ENCODE measurements around the gene LINGO3.

Gene LINGO3

GRCh38 chr19:2270423-2271233 lies 37.3 kb downstream of the LINGO3 start:
- FAIRE-seq (no peak), DNase-seq (ENCODE audit: extremely low spot score, insufficient read length, low read depth) (no peak)

GRCh38 chr19:2270157-2270422 lies 37.9 kb downstream of the LINGO3 start:
- DNase-seq (ENCODE audit: extremely low spot score, insufficient read length, low read depth) (no peak), FAIRE-seq (no peak)

DNA sequence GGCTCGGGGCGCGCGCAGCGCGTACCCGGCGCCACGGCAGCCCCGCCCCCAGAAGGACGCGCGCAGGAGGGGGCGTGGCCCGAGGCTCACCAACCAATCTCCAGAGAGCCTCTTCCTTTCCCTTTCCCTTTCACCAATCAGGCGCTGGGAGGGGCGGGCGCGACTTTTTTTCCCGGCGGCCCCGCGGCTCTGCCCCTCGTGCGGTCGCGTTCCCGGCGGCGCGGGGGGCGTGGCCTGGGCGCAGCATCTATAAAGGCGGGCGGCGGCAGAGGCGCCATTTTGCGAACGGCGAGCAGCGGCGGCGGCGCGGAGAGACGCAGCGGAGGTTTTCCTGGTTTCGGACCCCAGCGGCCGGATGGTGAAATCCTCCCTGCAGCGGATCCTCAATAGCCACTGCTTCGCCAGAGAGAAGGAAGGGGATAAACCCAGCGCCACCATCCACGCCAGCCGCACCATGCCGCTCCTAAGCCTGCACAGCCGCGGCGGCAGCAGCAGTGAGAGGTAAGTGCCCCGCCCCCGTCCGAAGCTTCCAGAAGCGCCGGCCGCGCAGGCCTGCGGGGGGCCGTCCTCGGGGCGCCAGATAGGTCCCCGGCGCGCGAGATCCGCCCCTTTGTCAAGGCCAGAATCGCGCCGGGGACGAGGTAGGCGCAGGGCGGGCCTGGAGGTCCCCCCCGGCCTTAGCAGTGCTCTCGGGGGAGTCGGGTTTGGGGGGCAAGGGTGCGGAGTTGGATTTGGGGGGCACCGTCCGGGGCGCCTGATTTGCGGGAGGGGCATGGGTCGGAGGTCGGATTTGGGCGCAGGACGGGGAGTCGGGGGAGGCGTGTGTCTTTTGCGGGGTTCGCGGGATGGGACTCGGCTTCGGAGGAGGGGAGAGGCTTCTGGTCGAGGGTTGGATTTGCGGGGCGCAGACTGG lies 38.5 kb downstream of the LINGO3 start:
- peak; percentile 97 for DNase-seq (ENCODE audit: extremely low spot score, insufficient read length, low read depth)
- FAIRE-seq = peak; percentile 95

DNA sequence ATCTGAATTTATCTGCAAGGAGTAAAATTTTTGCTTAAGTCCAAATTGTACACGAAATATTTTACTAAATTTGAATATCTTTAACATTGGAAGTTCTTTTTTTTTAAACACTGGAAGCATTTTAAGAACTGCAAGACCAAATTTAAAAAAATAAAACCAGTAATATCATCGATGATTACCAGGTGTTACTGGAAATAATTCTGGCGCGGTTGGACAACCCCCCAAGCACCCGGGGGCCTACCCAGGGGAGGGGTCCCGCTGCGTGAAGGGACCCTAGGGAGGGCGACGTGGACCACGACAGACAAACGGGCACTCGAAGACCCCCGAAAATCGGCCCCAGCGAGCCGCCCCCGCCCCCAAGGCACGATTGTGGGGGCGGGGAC lies 39.1 kb downstream of the LINGO3 start:
- FAIRE-seq = no peak
- DNase-seq (ENCODE audit: extremely low spot score, insufficient read length, low read depth) = no peak

DNA sequence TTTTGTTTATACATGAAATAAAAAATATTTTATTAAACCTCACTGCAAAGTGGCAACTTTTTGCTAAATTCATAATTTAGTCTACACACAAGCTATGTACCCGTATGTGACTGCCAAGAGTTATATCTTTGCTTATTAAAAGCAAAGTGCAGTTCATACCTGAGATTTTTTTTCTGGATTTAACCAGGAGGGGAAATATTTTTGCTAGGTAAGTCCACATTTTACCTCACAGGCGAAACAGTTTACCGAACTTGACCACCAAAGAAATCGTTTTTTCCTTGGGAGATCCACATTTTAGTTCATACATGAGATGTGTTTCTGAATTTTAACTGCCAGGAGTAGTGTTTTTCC lies 39.5 kb downstream of the LINGO3 start:
- DNase-seq (ENCODE audit: extremely low spot score, insufficient read length, low read depth) (no peak), FAIRE-seq (no peak)

DNA sequence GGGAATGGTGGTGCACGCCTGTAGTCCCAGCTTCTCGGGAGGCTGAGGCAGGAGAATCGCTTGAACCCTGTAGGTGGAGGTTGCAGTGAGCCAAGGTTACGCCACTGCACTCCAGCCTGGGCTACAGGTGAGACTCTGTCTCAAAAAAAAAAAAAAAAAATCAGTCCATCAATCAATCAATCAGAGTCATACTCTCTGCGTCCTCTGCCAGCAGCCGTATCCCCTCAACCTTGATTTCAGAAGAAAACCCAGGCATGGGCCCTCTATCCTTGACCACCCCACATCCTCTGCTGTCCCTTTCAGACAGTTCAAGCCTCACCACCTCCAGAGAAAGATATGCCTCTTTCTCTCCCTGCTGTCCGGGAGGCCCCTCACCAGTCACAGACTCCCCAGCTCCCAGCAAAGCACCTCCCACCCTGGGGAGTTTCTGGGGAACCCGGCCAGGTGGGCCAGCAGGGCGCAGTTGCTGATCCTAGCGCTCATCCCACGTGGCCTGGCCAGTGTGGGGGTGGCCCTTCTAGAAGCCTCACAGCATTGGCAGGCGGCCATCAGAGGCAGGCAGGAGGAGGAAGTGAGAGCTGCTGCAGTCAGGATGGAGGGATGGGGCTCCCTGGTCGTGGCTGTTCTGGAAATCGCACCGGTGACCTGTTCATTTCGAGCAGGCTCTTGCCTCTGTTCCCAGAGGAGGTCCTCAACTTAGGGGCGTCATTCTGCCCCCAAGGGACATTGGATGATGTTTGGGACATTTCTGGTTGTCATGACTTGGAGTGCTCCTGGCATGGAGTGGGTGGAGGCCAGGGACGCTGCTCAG lies 41.6 kb downstream of the LINGO3 start:
- peak; percentile 98 for FAIRE-seq
- no peak for DNase-seq (ENCODE audit: extremely low spot score, insufficient read length, low read depth)

GRCh38 chr19:2261438-2262172 lies 46.3 kb downstream of the LINGO3 start:
- FAIRE-seq = peak; percentile 53

GRCh38 chr19:2260341-2260805 lies 47.6 kb downstream of the LINGO3 start:
- DNase-seq (ENCODE audit: extremely low spot score, insufficient read length, low read depth) = no peak
- peak; percentile 85 for FAIRE-seq

More at GRCh38 chr19:2261438-2262172, 46.3 kb downstream of the LINGO3 start:
- DNase-seq (ENCODE audit: extremely low spot score, insufficient read length, low read depth) = no peak

- no peak for FAIRE-seq
- no peak for DNase-seq (ENCODE audit: extremely low spot score, insufficient read length, low read depth)
These were observed 48.6 kb downstream of the LINGO3 start for GRCh38 chr19:2259336-2259735.
